Activated T-cell treated with anti-CD3 and anti-CD28 coated beads, Interleukin-2, amount 50 U/mL, for 24 hours (primary cell): ENCODE measurements around the gene ANAPC13.

Experiments used
- DNase-seq: peaks from one replicate; pipeline ENCODE4 v3.0.0-alpha.2; 2020
- H3K27ac Mint-ChIP-seq: 2 replicates; pipeline ENCODE4 v1.8.0; 2020; ENCODE audit warnings: mild to moderate bottlenecking, mixed read lengths
- H3K27me3 Mint-ChIP-seq: 2 replicates; pipeline ENCODE4 v1.8.0; 2020; ENCODE audit warnings: mixed read lengths
- H3K36me3 Mint-ChIP-seq: 2 replicates; pipeline ENCODE4 v1.8.0; 2020; ENCODE audit warnings: low read depth, mixed read lengths
- H3K4me1 Mint-ChIP-seq: 2 replicates; pipeline ENCODE4 v1.8.0; 2020; ENCODE audit warnings: low read depth, mixed read lengths
- H3K4me3 Mint-ChIP-seq: 2 replicates; pipeline ENCODE4 v1.8.0; 2020; ENCODE audit warnings: mild to moderate bottlenecking, moderate library complexity, mixed read lengths
- H3K9me3 Mint-ChIP-seq: 2 replicates; pipeline ENCODE4 v1.8.0; 2020; ENCODE audit warnings: mixed read lengths

Gene ANAPC13

DNA sequence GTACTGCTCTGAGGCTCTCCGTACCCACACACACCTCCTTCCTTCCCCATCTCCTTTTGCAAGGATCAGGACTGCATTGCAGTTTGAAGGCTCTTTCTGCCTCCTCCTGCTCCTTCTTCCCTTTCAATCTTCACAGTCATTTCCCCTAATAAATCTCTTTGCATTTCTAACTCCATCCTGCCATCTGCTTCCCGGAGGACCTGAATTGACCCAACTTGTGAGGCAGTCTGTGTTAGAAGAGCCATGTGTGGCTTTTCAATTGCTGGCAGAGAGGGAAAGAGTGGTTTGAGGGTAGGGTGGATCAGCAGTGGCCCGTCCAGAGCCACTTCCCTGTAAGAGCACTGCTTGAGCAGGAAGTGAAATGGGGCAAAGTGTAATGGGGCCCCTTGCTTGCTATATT is 35.8 kb downstream of the ANAPC13 start:
- Mint-ChIP-seq H3K36me3 (no peaks in the 10 kb centered on the region), H3K27ac (no peak overlapping the region), H3K4me1 (no peaks in the 10 kb centered on the region), H3K9me3 (peaks cover 8% of the 10 kb centered on the region), H3K4me3 (no peak overlapping the region), H3K27me3 (peaks cover 25% of the 10 kb centered on the region)
- DNase-seq, result no peak

GRCh38 chr3:134449277-134449676 is 36.5 kb downstream of the ANAPC13 start:
- Mint-ChIP-seq H3K27ac (no peak overlapping the region), H3K36me3 (no peaks in the 10 kb centered on the region), H3K4me1 (no peaks in the 10 kb centered on the region), H3K27me3 (peaks cover 28% of the 10 kb centered on the region), H3K9me3 (peaks cover 13% of the 10 kb centered on the region), H3K4me3 (no peak overlapping the region)
- DNase-seq, result no peak

- Mint-ChIP-seq H3K4me1 (no peaks in the 10 kb centered on the region), H3K9me3 (peaks cover 13% of the 10 kb centered on the region), H3K27me3 (peaks cover 28% of the 10 kb centered on the region), H3K4me3 (no peak overlapping the region), H3K27ac (no peak overlapping the region), H3K36me3 (no peaks in the 10 kb centered on the region)
- no peak for DNase-seq
Observed at GRCh38 chr3:134448664-134449063, 37.1 kb downstream of the ANAPC13 start.

DNA sequence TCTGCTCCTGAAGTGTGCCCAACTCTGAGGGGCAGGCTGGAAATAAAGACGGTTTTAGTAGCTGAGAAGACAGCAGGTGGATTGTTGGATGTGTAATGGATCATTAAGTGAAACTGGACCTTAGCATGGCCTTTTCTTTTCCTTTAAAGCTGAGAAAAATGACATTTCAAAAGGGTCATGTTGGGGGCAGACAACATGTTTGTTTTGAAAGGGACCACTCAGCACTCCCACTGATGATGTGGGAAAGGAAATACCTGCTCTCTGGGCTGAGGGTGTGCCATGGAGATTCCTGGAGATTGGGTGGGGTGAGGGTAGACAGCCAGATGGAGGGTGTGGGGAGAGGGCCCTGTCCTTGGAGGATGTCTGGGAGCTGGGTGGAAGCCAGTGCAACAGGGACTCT is 38.4 kb downstream of the ANAPC13 start:
- Mint-ChIP-seq H3K27ac (no peak overlapping the region), H3K9me3 (peaks cover 13% of the 10 kb centered on the region), H3K4me3 (no peak overlapping the region), H3K27me3 (peaks cover 28% of the 10 kb centered on the region), H3K4me1 (no peaks in the 10 kb centered on the region), H3K36me3 (no peaks in the 10 kb centered on the region)
- no peak for DNase-seq

DNA sequence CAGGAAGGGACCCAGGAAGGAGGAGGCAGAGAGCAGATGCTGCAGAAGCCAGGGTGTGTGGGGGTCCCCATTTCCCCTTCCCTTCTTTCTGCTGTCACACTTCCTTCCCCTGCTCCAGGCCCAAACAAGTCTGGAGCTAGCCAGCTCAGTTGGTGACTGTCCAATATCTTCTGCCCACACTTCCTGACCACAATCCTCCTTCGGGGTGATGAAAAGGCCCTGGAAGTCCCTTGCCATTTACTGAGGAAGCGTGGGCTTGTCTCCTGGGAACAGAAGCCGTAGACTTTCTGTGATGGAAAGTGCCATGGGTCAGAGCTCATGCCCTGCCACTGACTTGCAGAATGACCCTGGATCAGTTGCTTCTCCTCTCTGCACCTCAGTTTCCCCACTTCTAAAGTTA is 39.0 kb downstream of the ANAPC13 start:
- Mint-ChIP-seq H3K4me1 (no peaks in the 10 kb centered on the region), H3K4me3 (no peak overlapping the region), H3K9me3 (peaks cover 13% of the 10 kb centered on the region), H3K27me3 (peaks cover 32% of the 10 kb centered on the region), H3K36me3 (no peaks in the 10 kb centered on the region), H3K27ac (no peak overlapping the region)
- DNase-seq, result no peak

DNA sequence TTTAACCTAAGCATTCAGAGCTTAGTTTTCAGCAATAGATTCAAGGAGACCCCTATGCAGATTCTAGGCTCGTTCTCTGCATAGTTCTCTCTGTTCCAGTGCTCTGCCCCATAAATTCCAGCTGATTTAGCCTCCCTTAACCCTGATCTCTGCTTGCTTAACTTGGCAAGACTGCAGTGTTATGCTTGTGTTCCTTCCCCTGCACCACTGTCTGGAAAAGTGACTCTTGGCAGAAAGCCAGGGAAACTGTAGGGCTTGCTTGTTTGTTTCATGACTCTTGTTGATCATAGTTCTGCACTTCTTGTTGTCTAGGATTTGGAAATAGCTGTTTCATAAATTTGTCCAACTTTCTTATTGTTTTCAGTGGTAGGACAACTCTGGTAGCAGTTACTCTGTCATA is 40.1 kb downstream of the ANAPC13 start:
- no peaks in the 10 kb centered on the region for H3K36me3 Mint-ChIP-seq
- DNase-seq, result no peak
- peaks cover 37% of the 10 kb centered on the region for H3K27me3 Mint-ChIP-seq
- H3K4me3 Mint-ChIP-seq, result no peak overlapping the region
- H3K9me3 Mint-ChIP-seq, result peaks cover 13% of the 10 kb centered on the region
- no peak overlapping the region for H3K27ac Mint-ChIP-seq
- no peaks in the 10 kb centered on the region for H3K4me1 Mint-ChIP-seq

DNA sequence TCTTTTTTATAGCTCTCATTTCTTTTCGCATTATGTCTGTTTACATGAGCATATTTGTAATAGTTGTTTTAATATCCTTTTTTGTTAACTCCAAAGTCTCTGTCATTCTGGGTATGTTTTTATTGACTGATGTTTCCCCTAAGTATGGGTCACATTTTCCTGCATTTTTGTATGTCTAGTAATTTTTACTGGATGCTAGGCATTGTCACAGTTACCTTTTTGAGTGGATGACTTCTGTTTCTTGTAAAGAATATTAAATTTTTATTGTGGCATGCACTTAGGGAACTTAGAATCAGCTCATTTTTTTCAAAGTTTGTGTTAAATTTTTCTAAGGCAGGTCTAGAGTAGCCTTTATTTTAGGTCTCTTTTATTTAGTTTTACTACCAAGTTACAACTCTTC is 40.7 kb downstream of the ANAPC13 start:
- Mint-ChIP-seq H3K36me3 (no peaks in the 10 kb centered on the region), H3K4me3 (no peak overlapping the region), H3K27ac (no peak overlapping the region), H3K9me3 (peaks cover 13% of the 10 kb centered on the region), H3K27me3 (peaks cover 37% of the 10 kb centered on the region), H3K4me1 (no peaks in the 10 kb centered on the region)
- DNase-seq, result no peak

GRCh38 chr3:134441821-134442220 is 44.0 kb downstream of the ANAPC13 start:
- no peaks in the 10 kb centered on the region for H3K36me3 Mint-ChIP-seq
- no peak for DNase-seq
- no peak overlapping the region for H3K4me3 Mint-ChIP-seq
- no peaks in the 10 kb centered on the region for H3K4me1 Mint-ChIP-seq
- H3K27ac Mint-ChIP-seq, result no peak overlapping the region
- peaks cover 13% of the 10 kb centered on the region for H3K9me3 Mint-ChIP-seq
- peaks cover 31% of the 10 kb centered on the region for H3K27me3 Mint-ChIP-seq

DNA sequence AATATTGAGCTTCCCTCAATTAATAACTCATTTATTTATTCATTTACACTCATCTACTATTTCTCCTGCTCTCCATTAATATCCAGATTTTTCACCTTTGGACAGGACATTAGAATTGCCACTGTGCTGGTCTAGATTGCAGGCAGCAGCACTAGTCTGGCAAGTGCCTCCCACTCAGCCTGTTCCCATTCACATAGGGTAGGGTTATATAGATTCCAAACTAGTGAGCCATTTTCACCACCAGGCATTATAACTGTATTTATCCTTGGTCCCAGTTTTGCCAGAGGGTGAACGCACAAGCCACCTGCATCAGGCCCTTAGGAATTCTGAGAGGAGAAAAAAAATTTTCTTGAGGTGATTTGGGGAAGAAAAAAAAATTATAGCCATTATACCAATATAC is 44.5 kb downstream of the ANAPC13 start:
- Mint-ChIP-seq H3K36me3 (no peaks in the 10 kb centered on the region), H3K4me3 (no peak overlapping the region), H3K9me3 (peaks cover 13% of the 10 kb centered on the region), H3K27me3 (peaks cover 31% of the 10 kb centered on the region), H3K4me1 (no peaks in the 10 kb centered on the region), H3K27ac (no peak overlapping the region)
- DNase-seq, result no peak

- no peaks in the 10 kb centered on the region for H3K36me3 Mint-ChIP-seq
- no peak overlapping the region for H3K4me3 Mint-ChIP-seq
- no peaks in the 10 kb centered on the region for H3K9me3 Mint-ChIP-seq
- no peak overlapping the region for H3K27ac Mint-ChIP-seq
- no peaks in the 10 kb centered on the region for H3K4me1 Mint-ChIP-seq
- H3K27me3 Mint-ChIP-seq, result peaks cover 32% of the 10 kb centered on the region
- no peak for DNase-seq
Observed at GRCh38 chr3:134437211-134437752, 48.5 kb downstream of the ANAPC13 start.

DNA sequence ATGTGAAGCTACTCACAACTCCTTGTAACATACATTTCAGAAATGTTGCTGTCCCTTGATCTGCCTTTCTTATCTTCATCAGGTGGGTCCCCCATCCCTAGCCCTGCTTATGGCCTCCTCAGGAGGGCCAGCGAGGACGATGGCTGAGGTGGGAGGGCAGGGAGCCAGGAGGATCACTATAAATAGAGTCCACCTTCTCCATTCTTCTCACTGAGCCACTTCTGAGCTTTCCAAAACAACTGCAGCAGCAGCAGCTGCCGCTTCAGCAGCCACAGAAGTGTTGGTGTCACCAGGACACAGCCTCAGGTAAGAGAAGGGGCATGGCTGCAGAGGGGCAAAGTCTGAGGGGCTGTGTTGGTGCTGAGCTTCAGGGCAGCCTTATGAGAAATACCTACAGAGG is 53.5 kb downstream of the ANAPC13 start:
- peaks cover 24% of the 10 kb centered on the region for H3K27me3 Mint-ChIP-seq
- no peak for DNase-seq
- H3K4me1 Mint-ChIP-seq, result no peaks in the 10 kb centered on the region
- H3K27ac Mint-ChIP-seq, result no peak overlapping the region
- H3K9me3 Mint-ChIP-seq, result no peaks in the 10 kb centered on the region
- no peak overlapping the region for H3K4me3 Mint-ChIP-seq
- H3K36me3 Mint-ChIP-seq, result no peaks in the 10 kb centered on the region

- Mint-ChIP-seq H3K27me3 (peaks cover 17% of the 10 kb centered on the region), H3K4me3 (no peak overlapping the region), H3K4me1 (no peaks in the 10 kb centered on the region), H3K9me3 (no peaks in the 10 kb centered on the region), H3K36me3 (no peaks in the 10 kb centered on the region), H3K27ac (no peak overlapping the region)
- DNase-seq, result no peak
Observed at GRCh38 chr3:134430950-134431445, 54.8 kb downstream of the ANAPC13 start.

DNA sequence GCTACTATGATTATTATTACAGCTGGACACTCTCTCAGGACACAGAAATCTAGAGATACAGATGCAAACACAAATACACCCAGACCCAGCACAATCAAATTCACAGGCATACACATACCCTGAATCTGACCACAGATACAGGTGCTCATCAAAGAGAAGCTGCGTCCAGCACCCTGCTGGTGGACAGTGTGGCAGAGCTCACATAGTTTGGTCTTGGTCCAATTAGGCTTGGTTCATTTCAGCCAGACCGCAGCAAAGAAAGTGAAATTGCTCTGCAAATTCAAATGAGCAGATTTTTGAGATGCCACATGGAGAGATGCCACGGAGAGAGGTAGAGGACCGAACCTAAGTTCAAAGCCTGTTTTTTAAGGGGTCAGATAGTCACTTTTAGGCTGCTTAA is 55.6 kb downstream of the ANAPC13 start:
- no peaks in the 10 kb centered on the region for H3K36me3 Mint-ChIP-seq
- H3K27ac Mint-ChIP-seq, result no peak overlapping the region
- H3K4me1 Mint-ChIP-seq, result no peaks in the 10 kb centered on the region
- peaks cover 16% of the 10 kb centered on the region for H3K27me3 Mint-ChIP-seq
- DNase-seq, result no peak
- no peak overlapping the region for H3K4me3 Mint-ChIP-seq
- H3K9me3 Mint-ChIP-seq, result no peaks in the 10 kb centered on the region

- Mint-ChIP-seq H3K4me3 (no peak overlapping the region), H3K9me3 (no peaks in the 10 kb centered on the region), H3K27me3 (peaks cover 10% of the 10 kb centered on the region), H3K36me3 (no peaks in the 10 kb centered on the region), H3K4me1 (no peaks in the 10 kb centered on the region), H3K27ac (no peak overlapping the region)
- DNase-seq, result no peak
Observed at GRCh38 chr3:134428401-134428800, 57.4 kb downstream of the ANAPC13 start.
